CD14-positive monocyte (primary cell): ENCODE data around the gene PTPRN2. TPM values are rescaled to one million over a fixed set of nuclear protein-coding genes. Genes with fewer than 3 reads are reported as not detected.

Experiments used
- DNase-seq, 3 donors: peaks; one replicate each; pipeline ENCODE4 v3.0.0-alpha.2; 2011 to 2022
- H2AFZ ChIP-seq: 2 replicates; pipeline ENCODE4 v1.6.0; 2012; ENCODE audit warnings: mild to moderate bottlenecking, low read depth, low read length, inconsistent platforms; ENCODE audit not compliant: insufficient read depth, poor library complexity, severe bottlenecking
- H3K27ac ChIP-seq, 2 donors: 1 replicate in 1 of 2; 2 replicates in 1 of 2; pipeline ENCODE4 v1.5.1; 2012 to 2013; ENCODE audit warnings: low read length in 2 of 2, control low read depth in 1 of 2, inconsistent platforms in 1 of 2, low read depth in 1 of 2, mild to moderate bottlenecking in 1 of 2
- H3K27me3 ChIP-seq, 2 donors: one replicate each; pipeline versions ENCODE4 v1.6.0 to v1.6.1; 2011 to 2013; ENCODE audit warnings: low read length in 2 of 2; ENCODE audit not compliant: control insufficient read depth in 2 of 2, insufficient read depth in 2 of 2
- H3K36me3 ChIP-seq, 2 donors: replicated peaks in 1 of 2; 1 replicate in 1 of 2; 2 replicates in 1 of 2; pipeline versions ENCODE4 v1.5.1 to v1.6.1; 2012 to 2013; ENCODE audit warnings: low read length in 2 of 2, control low read depth in 1 of 2, inconsistent platforms in 1 of 2, mild to moderate bottlenecking in 1 of 2; ENCODE audit not compliant: insufficient read depth in 2 of 2, control insufficient read depth in 1 of 2
- H3K4me1 ChIP-seq, 2 donors: 1 replicate in 1 of 2; 2 replicates in 1 of 2; pipeline versions ENCODE4 v1.5.1 to v1.6.1; 2012 to 2013; ENCODE audit warnings: low read length in 2 of 2, control low read depth in 1 of 2, inconsistent platforms in 1 of 2, mild to moderate bottlenecking in 1 of 2, moderate library complexity in 1 of 2; ENCODE audit not compliant: insufficient read depth in 2 of 2, control insufficient read depth in 1 of 2
- H3K4me2 ChIP-seq: replicated peaks from 2 replicates; pipeline ENCODE3; 2012; ENCODE audit warnings: low read length, moderate library complexity, mild to moderate bottlenecking; ENCODE audit not compliant: poor library complexity, severe bottlenecking; ENCODE audit errors: extremely low read depth
- H3K4me3 ChIP-seq, 3 experiments: fragments of 200-600 bp in 1 of 3; sonication (generic) in 1 of 3; replicated peaks in 1 of 3; 1 replicate in 2 of 3; 2 replicates in 1 of 3; pipeline ENCODE4 v1.5.1; 2011 to 2013; ENCODE audit warnings: low read length in 3 of 3, mild to moderate bottlenecking in 3 of 3, control low read depth in 2 of 3, low read depth in 2 of 3, inconsistent platforms in 1 of 3, moderate library complexity in 1 of 3
- H3K79me2 ChIP-seq: 2 replicates; pipeline ENCODE4 v1.6.0; 2012; ENCODE audit warnings: mild to moderate bottlenecking, control low read depth, inconsistent platforms, low read length, moderate library complexity; ENCODE audit not compliant: insufficient read depth
- H3K9ac ChIP-seq: 2 replicates; pipeline ENCODE4 v1.6.0; 2017; ENCODE audit warnings: low read length, mild to moderate bottlenecking; ENCODE audit not compliant: insufficient read depth, poor library complexity, severe bottlenecking
- H3K9me3 ChIP-seq, 2 donors: replicated peaks in 1 of 2; 1 replicate in 1 of 2; 2 replicates in 1 of 2; pipeline versions ENCODE4 v1.5.1 to v1.6.1; 2012 to 2013; ENCODE audit warnings: low read length in 2 of 2, control low read depth in 1 of 2; ENCODE audit not compliant: control insufficient read depth in 1 of 2, insufficient read depth in 1 of 2
- H4K20me1 ChIP-seq: 2 replicates; pipeline ENCODE4 v1.6.0; 2012; ENCODE audit warnings: mild to moderate bottlenecking, low read length, control low read depth, moderate library complexity; ENCODE audit not compliant: insufficient read depth
- H3K27ac Mint-ChIP-seq, 7 donors: one replicate each; pipeline ENCODE4 v1.8.0; 2020; ENCODE audit warnings: mild to moderate bottlenecking in 7 of 7, mixed read lengths in 7 of 7, moderate library complexity in 6 of 7, inconsistent platforms in 2 of 7
- H3K27me3 Mint-ChIP-seq, 3 donors: one replicate each; pipeline ENCODE4 v1.8.0; 2021 to 2022; ENCODE audit warnings: low read depth in 3 of 3, mild to moderate bottlenecking in 3 of 3, mixed read lengths in 3 of 3, moderate library complexity in 3 of 3, inconsistent platforms in 1 of 3
- H3K36me3 Mint-ChIP-seq, 2 donors: one replicate each; pipeline ENCODE4 v1.8.0; 2020; ENCODE audit warnings: mixed read lengths in 2 of 2, inconsistent platforms in 1 of 2, mild to moderate bottlenecking in 1 of 2
- H3K4me1 Mint-ChIP-seq: one replicate; pipeline ENCODE4 v1.8.0; 2020; ENCODE audit warnings: mild to moderate bottlenecking, mixed read lengths
- H3K4me3 Mint-ChIP-seq, 2 donors: one replicate each; pipeline ENCODE4 v1.8.0; 2020; ENCODE audit warnings: mild to moderate bottlenecking in 2 of 2, mixed read lengths in 2 of 2, moderate library complexity in 1 of 2
- H3K9me3 Mint-ChIP-seq, 7 donors: one replicate each; pipeline ENCODE4 v1.8.0; 2020 to 2022; ENCODE audit warnings: mixed read lengths in 7 of 7, mild to moderate bottlenecking in 6 of 7, moderate library complexity in 6 of 7, inconsistent platforms in 2 of 7
- WGBS: methylation state at CpG from one replicate; pipeline ENCODE4 v1.1.5; 2013; ENCODE audit warnings: missing lambda C conversion rate; ENCODE audit not compliant: insufficient coverage; 5-methylcytosine and 5-hydroxymethylcytosine counted together
- intact Hi-C, 2 donors: fragments of 100-400 bp; cut with micrococcal nuclease; formaldehyde crosslinking; loops; one replicate each; pipeline versions ENCODE4 v1.15.0 to v1.15.1; 2023
- polyA plus RNA-seq, 3 donors: library from polyadenylated mRNA; depleted of rRNA in 1 of 3; unstranded in 2 of 3; stranded (reverse) in 1 of 3; fragments of 300-500 nt in 2 of 3; fragments of >200 nt in 1 of 3; fragmentation: Illumina TruSeq in 2 of 3; gene quantifications; 1 replicate in 2 of 3; 2 replicates in 1 of 3; pipeline ENCODE4 v1.2.3, GENCODE V29; 2012 to 2021
- TF ChIP-seq, protein P1 (sequence below): fragments of 200-600 bp; IDR thresholded peaks from one replicate; pipeline ENCODE4 v1.8.0; 2022; ENCODE audit warnings: antibody characterized with exemption, mild to moderate bottlenecking

PTPRN2 gene
- polyA plus RNA-seq, 3 donors: 0.25 to 1.4 (median 0.97) TPM

DNA sequence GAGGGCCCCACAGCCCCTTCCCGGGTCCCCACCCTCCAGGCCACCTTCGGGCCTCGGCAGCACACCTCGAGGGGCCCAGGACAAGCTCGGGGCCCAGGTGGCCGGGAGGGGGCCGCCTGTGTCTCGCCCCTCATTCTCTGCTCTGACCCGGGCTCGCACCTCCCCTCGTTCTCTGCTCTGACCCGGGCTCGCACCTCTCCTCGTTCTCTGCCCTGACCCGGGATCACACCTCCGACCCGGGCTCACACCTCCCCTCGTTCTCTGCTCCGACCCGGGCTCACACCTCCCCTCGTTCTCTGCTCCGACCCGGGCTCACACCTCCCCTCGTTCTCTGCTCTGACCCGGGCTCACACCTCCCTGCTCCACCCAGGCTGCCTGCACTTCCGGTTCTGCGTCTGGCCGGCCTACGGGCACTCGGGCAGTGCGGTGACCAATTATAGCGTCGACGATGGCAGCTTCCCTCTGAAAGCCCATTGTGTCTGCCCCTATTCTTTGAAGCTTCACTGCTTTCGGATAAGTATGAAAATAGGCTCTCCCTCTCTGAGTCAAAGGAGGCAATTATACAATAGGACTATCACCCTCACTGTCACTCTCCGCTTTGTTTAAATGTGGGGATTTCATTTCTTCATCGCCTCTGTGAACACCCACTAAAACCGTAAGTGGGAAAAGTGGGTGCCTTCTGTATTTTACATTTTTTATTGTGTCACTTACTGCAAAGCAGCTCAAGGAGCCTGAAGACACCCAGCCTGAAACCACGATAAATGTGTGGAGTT lies 793.5 kb downstream of the PTPRN2 start:
- H3K27me3 ChIP-seq: no peaks in the 10 kb centered on the region
- H3K36me3 ChIP-seq: no peaks in the 10 kb centered on the region
- no peaks in the 10 kb centered on the region for H3K36me3 Mint-ChIP-seq
- H3K9ac ChIP-seq: no peak overlapping the region
- no peaks in the 10 kb centered on the region for H3K9me3 ChIP-seq
- TF ChIP-seq, protein P1, sequence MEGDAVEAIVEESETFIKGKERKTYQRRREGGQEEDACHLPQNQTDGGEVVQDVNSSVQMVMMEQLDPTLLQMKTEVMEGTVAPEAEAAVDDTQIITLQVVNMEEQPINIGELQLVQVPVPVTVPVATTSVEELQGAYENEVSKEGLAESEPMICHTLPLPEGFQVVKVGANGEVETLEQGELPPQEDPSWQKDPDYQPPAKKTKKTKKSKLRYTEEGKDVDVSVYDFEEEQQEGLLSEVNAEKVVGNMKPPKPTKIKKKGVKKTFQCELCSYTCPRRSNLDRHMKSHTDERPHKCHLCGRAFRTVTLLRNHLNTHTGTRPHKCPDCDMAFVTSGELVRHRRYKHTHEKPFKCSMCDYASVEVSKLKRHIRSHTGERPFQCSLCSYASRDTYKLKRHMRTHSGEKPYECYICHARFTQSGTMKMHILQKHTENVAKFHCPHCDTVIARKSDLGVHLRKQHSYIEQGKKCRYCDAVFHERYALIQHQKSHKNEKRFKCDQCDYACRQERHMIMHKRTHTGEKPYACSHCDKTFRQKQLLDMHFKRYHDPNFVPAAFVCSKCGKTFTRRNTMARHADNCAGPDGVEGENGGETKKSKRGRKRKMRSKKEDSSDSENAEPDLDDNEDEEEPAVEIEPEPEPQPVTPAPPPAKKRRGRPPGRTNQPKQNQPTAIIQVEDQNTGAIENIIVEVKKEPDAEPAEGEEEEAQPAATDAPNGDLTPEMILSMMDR: no peak
- H3K27me3 Mint-ChIP-seq: peaks cover 6 to 14% (median 10%) of the 10 kb centered on the region in 3 donors
- no peak overlapping the region for H2AFZ ChIP-seq
- no peaks in the 10 kb centered on the region for H3K79me2 ChIP-seq
- intact Hi-C loops: no loop called here
- H3K4me3 ChIP-seq: no peak overlapping the region
- no peak overlapping the region for H3K4me3 Mint-ChIP-seq
- H3K4me1 ChIP-seq: no peaks in the 10 kb centered on the region
- 81% methylated on average over 31 of the region's 39 CpGs for WGBS
- H3K4me2 ChIP-seq: no peak overlapping the region
- peaks cover 0 to 3% (median 0%) of the 10 kb centered on the region in 7 donors for H3K9me3 Mint-ChIP-seq
- H3K27ac ChIP-seq: no peak overlapping the region
- no peak overlapping the region for H3K27ac Mint-ChIP-seq
- no peaks in the 10 kb centered on the region for H4K20me1 ChIP-seq
- no peaks in the 10 kb centered on the region for H3K4me1 Mint-ChIP-seq
- no peak for DNase-seq

DNA sequence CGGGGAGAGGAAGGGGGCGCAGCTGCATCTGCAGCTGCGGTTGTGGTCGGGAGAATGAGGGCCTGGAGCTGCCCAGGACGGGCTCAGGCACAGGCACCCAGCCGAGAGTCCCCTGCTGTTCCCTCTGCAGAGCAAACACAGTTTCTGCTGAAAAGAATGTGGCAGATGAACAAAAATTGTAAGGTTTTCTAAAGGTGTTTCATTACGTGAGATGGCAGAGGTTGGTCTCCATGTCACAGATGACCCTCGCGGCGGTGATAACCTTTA lies 794.6 kb downstream of the PTPRN2 start:
- no peak overlapping the region for H3K4me3 Mint-ChIP-seq
- H3K9me3 Mint-ChIP-seq: peaks cover 0 to 3% (median 0%) of the 10 kb centered on the region in 7 donors
- no peaks in the 10 kb centered on the region for H3K79me2 ChIP-seq
- H3K4me3 ChIP-seq: no peak overlapping the region
- no peak overlapping the region for H3K4me2 ChIP-seq
- intact Hi-C loops: no loop called here
- no peak overlapping the region for H3K27ac ChIP-seq
- H3K4me1 Mint-ChIP-seq: no peaks in the 10 kb centered on the region
- H3K36me3 ChIP-seq: no peaks in the 10 kb centered on the region
- H3K4me1 ChIP-seq: no peaks in the 10 kb centered on the region
- H3K9ac ChIP-seq: no peak overlapping the region
- H3K9me3 ChIP-seq: no peaks in the 10 kb centered on the region
- H3K27me3 ChIP-seq: no peaks in the 10 kb centered on the region
- TF ChIP-seq, protein P1: no peak
- H2AFZ ChIP-seq: no peak overlapping the region
- DNase-seq: no peak
- no peaks in the 10 kb centered on the region for H3K36me3 Mint-ChIP-seq
- no peak overlapping the region for H3K27ac Mint-ChIP-seq
- 86% methylated on average over 6 of the region's 10 CpGs for whole genome bisulfite sequencing
- H3K27me3 Mint-ChIP-seq: peaks cover 2 to 12% (median 6%) of the 10 kb centered on the region in 3 donors
- H4K20me1 ChIP-seq: no peaks in the 10 kb centered on the region
